ENCODE data around the gene ENTPD3.
A peak's percentile ranks its signal among the peaks of the same experiment; 100 is the strongest.

The ENTPD3 gene

GRCh38 chr3:40387001-40387894 is at the start of gene ENTPD3:
Gene ENTPD3, plus strand, starts transcription at chr3:40387184. Its CDS starts 874 bp downstream, at chr3:40388058.
- in situ Hi-C loops (cut with HindIII; ENCODE audit: low pct_ligation_motif_present, low sequenced_read_pairs) = no loop called here
- Histone ChIP-seq H3K4me3 (ENCODE audit: low read depth, low read length) (peak within 1 kb of the TSS; percentile 56), H3K27me3 (replicated peaks) (no peaks in the 10 kb centered on the region), H3K36me3 (replicated peaks) (no peaks in the 10 kb centered on the region), H3K27ac (no peak within 1 kb of the TSS)
- TF ChIP-seq CTCF (IDR thresholded peaks at IDR 0.05; ENCODE audit: low read depth, low read length, missing control alignments) = no peak
- no peak for DNase-seq

- in situ Hi-C loops (cut with HindIII; ENCODE audit: low pct_ligation_motif_present, low sequenced_read_pairs) = no loop called here
- Histone ChIP-seq H3K27me3 (replicated peaks) (no peaks in the 10 kb centered on the region), H3K4me3 (ENCODE audit: low read depth, low read length) (no peak overlapping the region), H3K36me3 (replicated peaks) (no peaks in the 10 kb centered on the region), H3K27ac (no peak overlapping the region)
- DNase-seq = no peak
- TF ChIP-seq CTCF (IDR thresholded peaks at IDR 0.05; ENCODE audit: low read depth, low read length, missing control alignments) = no peak
Measured at GRCh38 chr3:40339871-40340270, 47.1 kb upstream of the ENTPD3 start.

- in situ Hi-C loops (cut with HindIII; ENCODE audit: low pct_ligation_motif_present, low sequenced_read_pairs) = no loop called here
- no peak overlapping the region for H3K4me3 ChIP-seq (ENCODE audit: low read depth, low read length)
- no peak for DNase-seq
- no peaks in the 10 kb centered on the region for H3K36me3 ChIP-seq (replicated peaks)
- H3K27ac ChIP-seq = no peak overlapping the region
- no peaks in the 10 kb centered on the region for H3K27me3 ChIP-seq (replicated peaks)
- TF ChIP-seq CTCF (IDR thresholded peaks at IDR 0.05; ENCODE audit: low read depth, low read length, missing control alignments) = no peak
Measured at GRCh38 chr3:40340541-40341170, 46.3 kb upstream of the ENTPD3 start.

GRCh38 chr3:40341671-40342070 is 45.3 kb upstream of the ENTPD3 start:
- Histone ChIP-seq H3K27me3 (replicated peaks) (no peaks in the 10 kb centered on the region), H3K4me3 (ENCODE audit: low read depth, low read length) (no peak overlapping the region), H3K36me3 (replicated peaks) (no peaks in the 10 kb centered on the region), H3K27ac (no peak overlapping the region)
- in situ Hi-C loops (cut with HindIII; ENCODE audit: low pct_ligation_motif_present, low sequenced_read_pairs) = no loop called here
- no peak for DNase-seq
- TF ChIP-seq CTCF (IDR thresholded peaks at IDR 0.05; ENCODE audit: low read depth, low read length, missing control alignments) = no peak

GRCh38 chr3:40350529-40350928 is 36.5 kb upstream of the ENTPD3 start:
- Histone ChIP-seq H3K4me3 (ENCODE audit: low read depth, low read length) (no peak overlapping the region), H3K27ac (no peak overlapping the region), H3K27me3 (replicated peaks) (no peaks in the 10 kb centered on the region), H3K36me3 (replicated peaks) (no peaks in the 10 kb centered on the region)
- no peak for TF ChIP-seq CTCF (IDR thresholded peaks at IDR 0.05; ENCODE audit: low read depth, low read length, missing control alignments)
- in situ Hi-C loops (cut with HindIII; ENCODE audit: low pct_ligation_motif_present, low sequenced_read_pairs) = no loop called here
- DNase-seq = no peak

All from brain microvascular endothelial cell (primary cell).